Heart left ventricle (tissue), 16 donors: ENCODE measurements around the gene REEP1. TPM values are rescaled to one million over a fixed set of nuclear protein-coding genes. Genes with fewer than 3 reads are reported as not detected.
A peak's percentile ranks its signal among the peaks of the same experiment; 100 is the strongest.

Experiments
- ATAC-seq, 4 donors: fragments of 200-7000 bp; cut with Tn5 transposase; one replicate each; pipeline ENCODE4 v1.9.1; 2020 to 2022; ENCODE audit warnings: moderate library complexity in 4 of 4, mild to moderate bottlenecking in 3 of 4, moderate number of reproducible peaks in 1 of 4
- DNase-seq, 5 donors: peaks; one replicate each; pipeline ENCODE4 v3.0.0-alpha.2; 2020
- H3K27ac ChIP-seq, 12 donors: fragments of 200-600 bp; sonication (generic) in 4 of 12; one replicate each; pipeline versions ENCODE4 v1.5.0 to v1.8.0; 2016 to 2022; ENCODE audit warnings: mild to moderate bottlenecking in 2 of 12
- H3K27me3 ChIP-seq, 9 donors: fragments of 200-600 bp; sonication (generic) in 2 of 9; one replicate each; pipeline versions ENCODE4 v1.5.1 to v1.8.0; 2016 to 2022; ENCODE audit warnings: mild to moderate bottlenecking in 3 of 9
- H3K36me3 ChIP-seq, 9 donors: fragments of 200-600 bp; sonication (generic) in 2 of 9; one replicate each; pipeline versions ENCODE4 v1.5.0 to v1.8.0; 2018 to 2022; ENCODE audit warnings: mild to moderate bottlenecking in 2 of 9
- H3K4me1 ChIP-seq, 12 donors: fragments of 200-600 bp; sonication (generic) in 4 of 12; one replicate each; pipeline versions ENCODE4 v1.5.0 to v1.8.0; 2016 to 2022; ENCODE audit warnings: mild to moderate bottlenecking in 3 of 12
- H3K4me3 ChIP-seq, 12 donors: fragments of 200-600 bp; sonication (generic) in 4 of 12; one replicate each; pipeline versions ENCODE4 v1.5.0 to v1.8.0; 2017 to 2022; ENCODE audit warnings: mild to moderate bottlenecking in 9 of 12, moderate library complexity in 4 of 12
- H3K9me3 ChIP-seq, 12 donors: fragments of 200-600 bp; sonication (generic) in 4 of 12; one replicate each; pipeline versions ENCODE4 v1.5.0 to v1.8.0; 2016 to 2022; ENCODE audit warnings: mild to moderate bottlenecking in 1 of 12
- POLR2A ChIP-seq, 2 donors: fragments of 450-650 bp; IDR thresholded peaks; one replicate each; pipeline ENCODE4 v1.6.1; 2017; ENCODE audit warnings: antibody characterized with exemption in 2 of 2, mild to moderate bottlenecking in 2 of 2, moderate library complexity in 2 of 2
- WGBS, 4 donors: extraction: QIAGEN DNeasy Blood & Tissue Kit in 2 of 4; methylation state at CpG; one replicate each; pipeline versions ENCODE4 v1.1.5 to v1.1.7; 2013 to 2018; 5-methylcytosine and 5-hydroxymethylcytosine counted together
- intact Hi-C, 10 donors: fragments of 100-400 bp; cut with DNase I; formaldehyde crosslinking; loops; one replicate each; pipeline versions ENCODE4 v1.11.1 to v1.14.2; 2022
- polyA plus RNA-seq, 2 donors: library from polyadenylated mRNA; stranded (reverse); fragments of 200-250 nt; gene quantifications; one replicate each; pipeline ENCODE4 v1.2.3, GENCODE V29; 2013
- total RNA-seq, 9 donors: library from RNA; depleted of rRNA in 2 of 9; stranded (reverse); fragments of >200 nt in 2 of 9; fragmentation: NEBNext Ultra II Directional in 3 of 9; extraction: Animal tissue kit (Norgen Biotek cat#: 25700) in 3 of 9; gene quantifications; one replicate each; pipeline versions ENCODE4 v1.1.0 to v1.2.4, GENCODE V29; 2016 to 2023
- TF ChIP-seq, protein P1 (sequence below), 12 donors: fragments of 200-600 bp; sonication (generic) in 4 of 12; IDR thresholded peaks; one replicate each; pipeline versions ENCODE4 v1.5.0 to v1.8.0; 2018 to 2022; ENCODE audit warnings: antibody characterized with exemption in 12 of 12, mild to moderate bottlenecking in 5 of 12
- donor health status: ischemic (EF 13 %, LVEDD 7.1; RV severe dilation, severe dysfunction).
- donor health status: healthy with polysubstance abuse.
- donor health status: DM: no; HTN: yes; CAD: no.
- donor health status: DM: no; HTN: no; CAD: no.
- donor health status: ischemic (EF 25% LVEDD 6.9; RV normal size, moderate dysfunction).
- donor health status: ischemic (EF 25% LVEDD 5.7; RV mildly dilated, moderate dysfunction).
- donor health status: healthy.
- donor health status: DM: yes; HTN: yes; CAD: no.
- donor health status: ischemic (EF 35%, LVEDD 5.7; RV mildly dilated, moderate dysfunction).
- donor health status: nonischemic (EF 11% LVEDD 7.7; RV severe dilation, severe dysfunction).
- donor health status: DM: yes; HTN: yes; CAD: no.
- donor health status: PGD.
- donor health status: ischemic (EF 29% LVEDD 5.4; RV normal size, mild dysfunction).
- donor health status: nonischemic (EF 23%, LVEDD 6.1; RV moderate dilation, normal function).

Gene REEP1
- total and polyA plus RNA-seq, 11 donors = 13.6 to 43.4 (median 27.6) TPM

- Histone ChIP-seq H3K4me3 (no peak overlapping the region), H3K27ac (peak overlapping the region in 6 of 12 donors; percentile 2 to 80 (median 38)), H3K36me3 (no peaks in the 10 kb centered on the region), H3K9me3 (no peaks in the 10 kb centered on the region), H3K27me3 (peaks cover 0 to 2% (median 0%) of the 10 kb centered on the region in 9 donors), H3K4me1 (peaks cover 0 to 23% (median 6%) of the 10 kb centered on the region in 12 donors)
- ATAC-seq (peak; percentile 6 to 25 (median 16)), DNase-seq (no peak)
- 86 to 91% (median 88%) methylated on average over 8 of the region's 8 CpGs for whole genome bisulfite sequencing, 4 donors
- TF ChIP-seq, protein P1, sequence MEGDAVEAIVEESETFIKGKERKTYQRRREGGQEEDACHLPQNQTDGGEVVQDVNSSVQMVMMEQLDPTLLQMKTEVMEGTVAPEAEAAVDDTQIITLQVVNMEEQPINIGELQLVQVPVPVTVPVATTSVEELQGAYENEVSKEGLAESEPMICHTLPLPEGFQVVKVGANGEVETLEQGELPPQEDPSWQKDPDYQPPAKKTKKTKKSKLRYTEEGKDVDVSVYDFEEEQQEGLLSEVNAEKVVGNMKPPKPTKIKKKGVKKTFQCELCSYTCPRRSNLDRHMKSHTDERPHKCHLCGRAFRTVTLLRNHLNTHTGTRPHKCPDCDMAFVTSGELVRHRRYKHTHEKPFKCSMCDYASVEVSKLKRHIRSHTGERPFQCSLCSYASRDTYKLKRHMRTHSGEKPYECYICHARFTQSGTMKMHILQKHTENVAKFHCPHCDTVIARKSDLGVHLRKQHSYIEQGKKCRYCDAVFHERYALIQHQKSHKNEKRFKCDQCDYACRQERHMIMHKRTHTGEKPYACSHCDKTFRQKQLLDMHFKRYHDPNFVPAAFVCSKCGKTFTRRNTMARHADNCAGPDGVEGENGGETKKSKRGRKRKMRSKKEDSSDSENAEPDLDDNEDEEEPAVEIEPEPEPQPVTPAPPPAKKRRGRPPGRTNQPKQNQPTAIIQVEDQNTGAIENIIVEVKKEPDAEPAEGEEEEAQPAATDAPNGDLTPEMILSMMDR (IDR thresholded peaks at IDR 0.05) = no peak
- no peak for TF ChIP-seq POLR2A (IDR thresholded peaks at IDR 0.05)
- intact Hi-C loops = no loop called here
These were observed 29.1 kb downstream of the REEP1 start for GRCh38 chr2:86308356-86308755.

DNA sequence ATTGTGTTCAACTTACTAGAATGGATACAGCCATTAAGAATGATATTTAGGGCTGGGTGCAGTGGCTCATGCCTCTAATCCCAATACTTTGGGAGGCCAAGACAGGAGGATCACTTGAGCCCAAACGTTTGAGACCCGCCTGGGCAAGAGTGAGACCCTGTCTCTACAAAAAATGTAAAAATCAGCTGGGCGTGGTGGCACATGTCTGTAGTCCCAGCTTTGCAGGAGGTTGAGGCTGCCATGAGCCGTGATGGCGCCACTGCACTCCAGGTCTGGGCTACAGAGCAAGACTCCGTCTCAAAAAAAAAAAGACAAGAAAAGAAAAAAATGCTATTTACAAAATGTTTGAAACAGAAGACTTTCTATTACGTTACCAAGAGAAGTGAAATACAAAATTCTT is 30.0 kb downstream of the REEP1 start:
- TF ChIP-seq POLR2A (IDR thresholded peaks at IDR 0.05) = no peak
- TF ChIP-seq, protein P1 (IDR thresholded peaks at IDR 0.05) = no peak
- WGBS, 4 donors = 87 to 95% (median 91%) methylated on average over 7 of the region's 7 CpGs
- Histone ChIP-seq H3K4me1 (peaks cover 0 to 25% (median 7%) of the 10 kb centered on the region in 12 donors), H3K4me3 (no peak overlapping the region), H3K36me3 (no peaks in the 10 kb centered on the region), H3K9me3 (no peaks in the 10 kb centered on the region), H3K27me3 (peaks cover 0 to 2% (median 0%) of the 10 kb centered on the region in 9 donors), H3K27ac (no peak overlapping the region)
- DNase-seq = no peak
- intact Hi-C loops = no loop called here
- ATAC-seq = no peak

GRCh38 chr2:86305915-86306254 is 31.5 kb downstream of the REEP1 start:
- H3K4me1 ChIP-seq = peaks cover 0 to 37% (median 19%) of the 10 kb centered on the region in 12 donors
- 87 to 92% (median 90%) methylated on average over 5 of the region's 5 CpGs for WGBS, 4 donors

DNA sequence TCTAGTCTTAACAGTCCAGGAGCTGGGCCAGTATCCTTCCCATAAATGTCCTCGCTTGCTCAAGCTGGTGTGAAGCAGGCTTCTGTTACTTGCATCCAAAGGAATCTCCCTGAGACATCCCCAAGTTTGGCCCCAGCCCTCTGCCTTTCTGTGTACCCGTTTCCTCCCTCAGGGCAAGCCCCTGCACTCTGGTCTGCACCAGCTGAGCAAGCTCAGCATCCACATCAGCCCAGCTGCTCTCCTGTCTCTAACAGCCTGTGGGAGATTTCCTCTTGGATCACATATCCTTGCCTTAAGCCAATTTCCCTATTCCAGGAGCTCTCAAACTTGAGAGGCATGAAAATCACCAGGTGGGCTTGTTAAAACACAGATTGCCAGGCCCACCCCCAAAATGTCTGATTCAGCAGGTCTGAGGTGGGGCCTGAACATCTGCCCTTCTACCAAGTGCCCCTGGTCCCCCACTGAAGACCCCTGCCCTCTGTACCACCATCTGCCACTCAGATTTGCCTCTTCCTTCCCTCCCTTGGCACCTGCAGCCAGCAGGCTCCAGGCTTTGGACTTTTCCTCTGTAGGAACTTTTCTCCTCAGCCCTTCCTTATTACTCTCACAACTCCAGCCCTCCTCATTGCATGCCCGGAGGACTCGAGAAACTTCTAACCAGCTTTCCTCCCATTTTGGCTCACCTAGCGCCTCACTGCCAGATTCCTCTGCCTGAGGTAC is 32.1 kb downstream of the REEP1 start:
- Histone ChIP-seq H3K36me3 (no peaks in the 10 kb centered on the region), H3K4me1 (peaks cover 0 to 40% (median 21%) of the 10 kb centered on the region in 12 donors), H3K27ac (peak overlapping the region in 1 of 12 donors; percentile 49), H3K4me3 (no peak overlapping the region), H3K9me3 (no peaks in the 10 kb centered on the region), H3K27me3 (peaks cover 0 to 2% (median 0%) of the 10 kb centered on the region in 9 donors)
- TF ChIP-seq POLR2A (IDR thresholded peaks at IDR 0.05) = no peak
- TF ChIP-seq, protein P1 (IDR thresholded peaks at IDR 0.05) = no peak
- intact Hi-C loops = no loop called here
- ATAC-seq (no peak), DNase-seq (no peak)
- WGBS, 4 donors = 81 to 92% (median 83%) methylated on average over 5 of the region's 5 CpGs

More at GRCh38 chr2:86305915-86306254, 31.5 kb downstream of the REEP1 start:
- Histone ChIP-seq H3K4me3 (no peak overlapping the region), H3K27me3 (peaks cover 0 to 2% (median 0%) of the 10 kb centered on the region in 9 donors), H3K9me3 (no peaks in the 10 kb centered on the region), H3K27ac (peak overlapping the region in 1 of 12 donors; percentile 49), H3K36me3 (no peaks in the 10 kb centered on the region)
- intact Hi-C loops = no loop called here
- TF ChIP-seq, protein P1 (IDR thresholded peaks at IDR 0.05) = no peak
- TF ChIP-seq POLR2A (IDR thresholded peaks at IDR 0.05) = no peak
- DNase-seq (no peak), ATAC-seq (no peak)
